GM12873 (cell line): ENCODE measurements around the gene NTSR2.

Experiments
- CTCF ChIP-seq: IDR thresholded peaks from 2 replicates; pipeline ENCODE4 v1.5.1; 2012; ENCODE audit warnings: low read depth, mild to moderate bottlenecking, moderate library complexity, low read length, control low read depth; ENCODE audit not compliant: insufficient read depth; ENCODE audit errors: missing control alignments

NTSR2 gene

GRCh38 chr2:11691076-11691660 lies 21.2 kb upstream of the NTSR2 start:
- TF ChIP-seq CTCF, result no peak

- peak; percentile 68 for TF ChIP-seq CTCF
Measured at GRCh38 chr2:11688222-11689069, 18.5 kb upstream of the NTSR2 start.

GRCh38 chr2:11687736-11688135 lies 17.7 kb upstream of the NTSR2 start:
- TF ChIP-seq CTCF, result no peak

- TF ChIP-seq CTCF, result no peak
Measured at GRCh38 chr2:11685906-11686470, 16.0 kb upstream of the NTSR2 start.

- TF ChIP-seq CTCF, result no peak
Measured at GRCh38 chr2:11684894-11685460, 15.0 kb upstream of the NTSR2 start.

GRCh38 chr2:11683966-11684365 lies 14.0 kb upstream of the NTSR2 start:
- no peak for TF ChIP-seq CTCF

GRCh38 chr2:11683476-11683875 lies 13.5 kb upstream of the NTSR2 start:
- TF ChIP-seq CTCF, result no peak
